Measurements from ENCODE around the gene PLEKHA7.
"Not testable (repeated sequence)": the region's sequence is repeated elsewhere in the genome, so short reads cannot be mapped to it uniquely, and the experiment has no call there.

Gene PLEKHA7

DNA sequence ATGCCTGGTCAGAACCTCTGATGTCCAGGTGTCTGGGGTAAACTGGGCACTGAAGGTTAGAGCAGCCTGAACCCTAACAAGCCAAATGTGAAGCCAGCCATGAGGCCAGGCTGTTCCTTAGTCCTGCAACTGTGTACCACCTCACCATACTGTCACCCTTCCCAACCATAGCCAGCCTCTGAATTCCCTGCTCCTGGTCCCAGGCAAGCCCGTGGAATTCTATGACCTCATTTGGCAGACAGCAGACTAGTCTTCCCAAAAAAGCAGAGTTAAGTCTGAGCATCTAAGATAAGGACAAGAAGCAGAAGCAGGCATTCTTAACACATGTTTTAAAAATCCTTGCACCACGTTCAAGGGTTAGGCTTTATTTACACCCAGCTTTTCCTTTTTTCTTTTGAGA lies 140.9 kb downstream of the PLEKHA7 start:
- TF ChIP-seq ZFX (IDR thresholded peaks at IDR 0.05), result no peak
- TF ChIP-seq, protein P1, sequence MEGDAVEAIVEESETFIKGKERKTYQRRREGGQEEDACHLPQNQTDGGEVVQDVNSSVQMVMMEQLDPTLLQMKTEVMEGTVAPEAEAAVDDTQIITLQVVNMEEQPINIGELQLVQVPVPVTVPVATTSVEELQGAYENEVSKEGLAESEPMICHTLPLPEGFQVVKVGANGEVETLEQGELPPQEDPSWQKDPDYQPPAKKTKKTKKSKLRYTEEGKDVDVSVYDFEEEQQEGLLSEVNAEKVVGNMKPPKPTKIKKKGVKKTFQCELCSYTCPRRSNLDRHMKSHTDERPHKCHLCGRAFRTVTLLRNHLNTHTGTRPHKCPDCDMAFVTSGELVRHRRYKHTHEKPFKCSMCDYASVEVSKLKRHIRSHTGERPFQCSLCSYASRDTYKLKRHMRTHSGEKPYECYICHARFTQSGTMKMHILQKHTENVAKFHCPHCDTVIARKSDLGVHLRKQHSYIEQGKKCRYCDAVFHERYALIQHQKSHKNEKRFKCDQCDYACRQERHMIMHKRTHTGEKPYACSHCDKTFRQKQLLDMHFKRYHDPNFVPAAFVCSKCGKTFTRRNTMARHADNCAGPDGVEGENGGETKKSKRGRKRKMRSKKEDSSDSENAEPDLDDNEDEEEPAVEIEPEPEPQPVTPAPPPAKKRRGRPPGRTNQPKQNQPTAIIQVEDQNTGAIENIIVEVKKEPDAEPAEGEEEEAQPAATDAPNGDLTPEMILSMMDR (conservative IDR thresholded peaks at IDR 0.05), result no peak
- H3K27ac ChIP-seq, result no peak overlapping the region

DNA sequence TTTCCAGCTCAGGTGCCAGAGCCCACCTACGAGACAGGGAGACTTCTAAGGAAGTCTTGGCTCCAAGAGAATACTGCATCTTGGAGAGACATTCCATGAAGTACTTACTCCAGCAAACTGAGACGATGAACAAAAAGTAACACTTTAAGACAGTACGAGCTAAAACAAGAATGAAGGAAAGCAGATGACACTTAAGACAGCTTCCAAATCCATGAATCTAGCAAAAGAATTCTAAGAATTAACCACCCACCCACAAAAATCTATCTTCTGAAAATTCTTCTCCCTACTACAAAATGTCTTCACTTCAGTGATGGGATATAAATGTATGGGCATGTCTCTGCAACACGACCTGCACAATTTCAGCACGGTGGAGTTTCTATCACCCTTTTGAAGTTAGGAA lies 142.8 kb downstream of the PLEKHA7 start:
- TF ChIP-seq, protein P1 (conservative IDR thresholded peaks at IDR 0.05), result no peak
- TF ChIP-seq ZFX (IDR thresholded peaks at IDR 0.05), result no peak
- no peak overlapping the region for H3K27ac ChIP-seq

DNA sequence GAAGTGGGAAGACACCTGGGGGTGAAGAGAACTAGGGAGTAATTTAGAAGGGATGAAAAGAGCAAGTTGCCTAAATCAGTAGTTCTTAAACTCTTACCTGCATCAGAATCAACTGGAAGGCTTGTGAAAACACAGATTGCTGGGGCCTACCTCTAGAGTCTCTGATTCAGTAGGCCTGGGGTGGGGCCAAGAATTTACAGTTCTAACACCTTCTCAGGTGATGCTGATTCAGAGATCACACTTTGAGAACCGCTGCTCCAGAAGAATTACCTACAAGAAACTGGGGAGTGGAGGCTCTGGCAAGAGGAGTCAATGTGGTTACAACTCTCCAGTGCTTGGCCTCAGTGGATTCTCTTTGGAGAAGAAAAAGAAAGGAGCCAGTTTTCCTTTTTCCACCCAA lies 147.1 kb downstream of the PLEKHA7 start:
- TF ChIP-seq, protein P1 (conservative IDR thresholded peaks at IDR 0.05), result no peak
- TF ChIP-seq ZFX (IDR thresholded peaks at IDR 0.05), result no peak
- no peak overlapping the region for H3K27ac ChIP-seq

DNA sequence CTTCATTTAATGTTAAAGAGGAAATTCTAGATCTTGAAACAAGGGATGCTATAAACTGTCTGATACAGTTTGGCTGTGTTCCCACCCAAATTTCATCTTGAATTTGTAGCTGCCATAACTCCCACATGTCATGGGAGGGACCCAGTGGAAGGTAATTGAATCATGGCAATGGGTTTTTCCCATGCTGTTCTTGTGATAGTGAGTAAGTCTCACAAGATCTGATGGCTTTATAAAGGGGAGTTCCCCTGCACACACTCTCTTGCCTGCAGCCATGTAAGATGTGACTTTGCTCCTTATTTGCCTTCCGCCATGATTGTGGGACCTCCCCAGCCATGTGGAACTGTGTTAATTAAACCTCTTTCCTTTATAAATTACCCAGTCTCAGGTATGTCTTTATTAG lies 149.8 kb downstream of the PLEKHA7 start:
- H3K27ac ChIP-seq, result not testable (repeated sequence)

DNA sequence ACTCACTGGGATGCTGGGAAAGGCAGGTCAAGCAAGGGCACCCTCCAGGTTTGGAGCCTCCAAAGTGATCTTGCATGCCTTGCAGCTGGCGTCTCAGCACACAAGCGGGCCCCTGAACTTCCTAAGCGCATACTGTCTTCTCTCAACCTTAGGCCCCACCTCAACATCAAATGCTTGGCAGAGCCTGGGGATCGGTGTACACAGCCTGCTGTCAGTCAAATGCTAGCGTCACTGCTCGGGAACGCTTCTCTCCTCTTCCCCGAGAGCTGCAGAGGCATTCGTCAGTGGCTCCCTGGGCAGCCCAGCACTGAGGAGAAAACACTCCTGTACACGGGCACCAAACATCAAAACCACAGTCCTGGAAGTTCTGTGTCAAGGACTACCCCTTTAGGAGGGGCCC lies 150.8 kb downstream of the PLEKHA7 start:
- H3K27ac ChIP-seq, result no peak overlapping the region
- no peak for TF ChIP-seq ZFX (IDR thresholded peaks at IDR 0.05)
- TF ChIP-seq, protein P1 (conservative IDR thresholded peaks at IDR 0.05), result no peak

DNA sequence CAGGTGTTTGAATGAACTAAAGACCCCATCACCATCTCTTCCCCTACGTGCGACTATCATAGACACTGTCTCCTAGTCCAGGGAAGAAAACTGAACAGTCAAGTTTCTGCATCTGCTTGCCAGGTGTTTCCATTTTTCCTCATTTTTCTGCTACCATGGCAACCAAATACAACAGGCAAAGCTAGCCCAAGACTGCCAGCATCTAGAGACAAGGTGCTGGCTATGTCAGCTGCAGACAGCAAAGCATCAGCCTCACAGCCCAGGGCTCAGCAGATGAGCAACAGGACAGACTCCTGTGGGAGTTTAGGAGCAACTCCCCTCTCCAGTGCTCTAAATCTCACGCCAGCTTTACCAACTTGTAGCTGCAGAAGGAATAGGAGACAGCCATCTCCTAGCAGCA lies 151.5 kb downstream of the PLEKHA7 start:
- H3K27ac ChIP-seq, result no peak overlapping the region
- no peak for TF ChIP-seq ZFX (IDR thresholded peaks at IDR 0.05)
- TF ChIP-seq, protein P1 (conservative IDR thresholded peaks at IDR 0.05), result no peak

DNA sequence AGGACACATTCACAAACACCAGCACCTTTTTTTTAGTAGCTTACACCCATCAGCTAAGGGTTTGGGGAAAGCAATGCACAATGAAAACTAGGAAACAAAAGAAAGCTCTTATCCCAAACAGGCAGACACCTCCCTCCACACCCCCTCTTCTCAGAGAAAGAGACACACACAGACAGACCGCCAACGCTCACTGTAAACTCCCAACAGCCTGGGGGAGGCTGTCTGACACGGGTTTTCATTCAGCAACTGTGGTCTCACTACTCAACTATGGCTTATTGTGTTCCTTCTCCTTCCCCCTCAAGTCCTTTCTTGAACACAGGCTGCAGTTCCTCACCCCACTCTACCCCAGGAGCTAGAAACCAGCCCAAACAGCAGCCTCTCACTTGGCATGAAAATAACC lies 152.4 kb downstream of the PLEKHA7 start:
- H3K27ac ChIP-seq, result no peak overlapping the region

DNA sequence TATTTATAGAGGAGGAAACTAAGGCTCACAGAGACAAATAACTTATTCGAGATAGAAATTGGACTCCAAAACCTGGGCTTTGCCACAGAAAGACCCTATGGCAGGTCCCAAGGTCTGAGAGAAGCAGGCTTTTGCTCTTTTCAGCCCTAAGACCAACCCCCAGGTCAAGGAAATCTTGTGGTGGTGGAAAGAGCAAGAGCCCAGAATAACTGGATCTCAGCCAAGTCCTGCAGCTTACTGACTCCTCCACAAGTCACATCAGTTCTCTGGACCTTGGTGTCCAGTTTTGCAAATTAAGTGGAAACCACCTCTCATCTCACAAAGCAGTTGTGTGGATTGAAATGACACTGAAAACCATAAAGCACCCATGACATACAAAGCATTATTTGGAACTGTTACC lies 153.6 kb downstream of the PLEKHA7 start:
- H3K27ac ChIP-seq, result no peak overlapping the region; the same call in 1 of the 2 replicates
- no peak for TF ChIP-seq ZFX (IDR thresholded peaks at IDR 0.05)
- TF ChIP-seq, protein P1 (conservative IDR thresholded peaks at IDR 0.05), result no peak

More for the DNA sequence above, 152.4 kb downstream of the PLEKHA7 start:
- TF ChIP-seq ZFX (IDR thresholded peaks at IDR 0.05), result no peak
- TF ChIP-seq, protein P1 (conservative IDR thresholded peaks at IDR 0.05), result no peak
